ENCODE measurements around the gene FRMD3.

FRMD3 gene

GRCh38 chr9:83236029-83236696, 302.0 kb downstream of the FRMD3 start:
- DNase-seq (ENCODE audit: low read depth in 2 of 2) = no peak

- no peak for DNase-seq (ENCODE audit: low read depth in 2 of 2)
Measured at GRCh38 chr9:83235526-83235925, 302.7 kb downstream of the FRMD3 start.

GRCh38 chr9:83234541-83234940, 303.7 kb downstream of the FRMD3 start:
- DNase-seq (ENCODE audit: low read depth in 2 of 2) = no peak

GRCh38 chr9:83233647-83234046, 304.6 kb downstream of the FRMD3 start:
- DNase-seq (ENCODE audit: low read depth in 2 of 2) = no peak

- DNase-seq (ENCODE audit: low read depth in 2 of 2) = no peak
Measured at GRCh38 chr9:83231039-83231438, 307.2 kb downstream of the FRMD3 start.

GRCh38 chr9:83220730-83221129, 317.5 kb downstream of the FRMD3 start:
- no peak for DNase-seq (ENCODE audit: low read depth in 2 of 2)

GRCh38 chr9:83219924-83220438, 318.2 kb downstream of the FRMD3 start:
- no peak for DNase-seq (ENCODE audit: low read depth in 2 of 2)

- no peak for DNase-seq (ENCODE audit: low read depth in 2 of 2)
Measured at GRCh38 chr9:83219154-83219923, 318.9 kb downstream of the FRMD3 start.

- DNase-seq (ENCODE audit: low read depth in 2 of 2) = no peak
Measured at GRCh38 chr9:83218411-83219090, 319.6 kb downstream of the FRMD3 start.

GRCh38 chr9:83209188-83209731, 328.9 kb downstream of the FRMD3 start:
- no peak for DNase-seq (ENCODE audit: low read depth in 2 of 2)

- no peak for DNase-seq (ENCODE audit: low read depth in 2 of 2)
Measured at GRCh38 chr9:83208065-83208850, 329.9 kb downstream of the FRMD3 start.

GRCh38 chr9:83204047-83204446, 334.2 kb downstream of the FRMD3 start:
- DNase-seq (ENCODE audit: low read depth in 2 of 2) = no peak

- no peak for DNase-seq (ENCODE audit: low read depth in 2 of 2)
Measured at GRCh38 chr9:83200531-83200930, 337.7 kb downstream of the FRMD3 start.

GRCh38 chr9:83199832-83200231, 338.4 kb downstream of the FRMD3 start:
- no peak for DNase-seq (ENCODE audit: low read depth in 2 of 2)

GRCh38 chr9:83199240-83199639, 339.0 kb downstream of the FRMD3 start:
- DNase-seq (ENCODE audit: low read depth in 2 of 2) = no peak

GRCh38 chr9:83198371-83198770, 339.8 kb downstream of the FRMD3 start:
- no peak for DNase-seq (ENCODE audit: low read depth in 2 of 2)

- DNase-seq (ENCODE audit: low read depth in 2 of 2) = no peak
Measured at GRCh38 chr9:83197591-83197990, 340.6 kb downstream of the FRMD3 start.

GRCh38 chr9:83196946-83197345, 341.3 kb downstream of the FRMD3 start:
- no peak for DNase-seq (ENCODE audit: low read depth in 2 of 2)
